IPS-NIHi11 (cell line): Measurements from ENCODE around the gene FAM131C.
"Not testable (repeated sequence)": the region's sequence is repeated elsewhere in the genome, so short reads cannot be mapped to it uniquely, and the experiment has no call there.

Experiments
- DNase-seq: peaks from one replicate; pipeline ENCODE4 v3.0.0; 2012; ENCODE audit warnings: mixed read lengths, low spot score

Gene FAM131C, protein sequence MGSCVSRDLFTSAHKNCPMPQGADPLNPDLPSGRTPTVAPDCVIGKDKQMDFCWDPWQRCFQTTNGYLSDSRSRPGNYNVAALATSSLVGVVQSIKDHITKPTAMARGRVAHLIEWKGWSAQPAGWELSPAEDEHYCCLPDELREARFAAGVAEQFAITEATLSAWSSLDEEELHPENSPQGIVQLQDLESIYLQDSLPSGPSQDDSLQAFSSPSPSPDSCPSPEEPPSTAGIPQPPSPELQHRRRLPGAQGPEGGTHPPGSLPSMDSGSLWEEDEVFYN

DNA sequence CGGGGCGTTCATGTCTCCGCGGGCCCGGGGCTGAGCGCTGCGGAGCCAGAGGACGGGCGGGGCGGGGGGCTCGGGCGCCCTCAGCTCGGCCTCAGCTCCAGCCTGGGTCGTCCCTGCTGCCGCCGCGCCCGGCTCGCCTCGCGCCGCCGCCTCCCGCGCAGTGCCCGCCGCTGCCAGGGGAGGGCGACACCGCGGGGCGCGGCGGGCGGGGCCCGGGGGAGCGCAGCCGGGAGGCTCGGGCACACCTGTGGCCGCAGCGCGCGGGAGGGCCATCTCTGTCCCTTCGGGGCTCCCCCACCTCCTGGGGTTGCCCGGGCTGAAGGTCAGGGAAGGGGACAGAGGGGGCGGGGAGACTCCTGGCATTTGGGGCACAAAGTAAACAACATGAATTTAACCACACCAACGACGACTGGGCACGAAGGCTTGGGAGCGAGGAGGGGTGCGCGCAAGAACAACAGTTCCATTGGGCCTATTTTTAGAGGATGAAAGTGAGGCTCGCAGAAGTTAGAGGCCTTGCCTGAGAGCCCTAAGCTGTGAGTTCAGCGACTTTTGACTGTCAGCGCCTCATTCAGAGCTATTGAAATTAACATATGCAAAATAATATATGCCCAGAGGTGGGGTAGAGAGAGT is at the start of gene FAM131C:
FAM131C (minus strand) TSS at position 162 of the 630 bp plus-strand sequence. CDS start 209 bp downstream, outside the sequence.
- DNase-seq: peak; percentile 93

DNA sequence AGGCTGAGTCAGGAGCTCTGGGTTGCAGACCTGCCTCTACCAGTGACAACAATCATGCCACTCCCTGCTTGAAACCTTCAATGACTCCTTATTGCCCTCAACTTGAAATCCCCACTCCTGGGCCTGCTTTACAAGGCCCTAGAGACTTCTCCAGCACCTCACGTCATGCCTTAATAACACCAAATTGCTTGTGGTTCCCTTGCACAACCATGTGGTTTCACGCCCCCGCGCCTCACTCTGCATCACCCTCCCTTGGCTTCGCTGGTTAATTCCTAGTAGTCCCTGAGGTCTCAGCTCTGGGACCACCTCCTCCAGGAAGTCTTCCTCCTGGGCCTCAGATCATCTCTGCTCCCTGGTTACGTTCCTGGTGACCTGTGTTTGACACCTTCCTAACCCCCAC is 49.5 kb upstream of the FAM131C start:
- no peak for DNase-seq

DNA sequence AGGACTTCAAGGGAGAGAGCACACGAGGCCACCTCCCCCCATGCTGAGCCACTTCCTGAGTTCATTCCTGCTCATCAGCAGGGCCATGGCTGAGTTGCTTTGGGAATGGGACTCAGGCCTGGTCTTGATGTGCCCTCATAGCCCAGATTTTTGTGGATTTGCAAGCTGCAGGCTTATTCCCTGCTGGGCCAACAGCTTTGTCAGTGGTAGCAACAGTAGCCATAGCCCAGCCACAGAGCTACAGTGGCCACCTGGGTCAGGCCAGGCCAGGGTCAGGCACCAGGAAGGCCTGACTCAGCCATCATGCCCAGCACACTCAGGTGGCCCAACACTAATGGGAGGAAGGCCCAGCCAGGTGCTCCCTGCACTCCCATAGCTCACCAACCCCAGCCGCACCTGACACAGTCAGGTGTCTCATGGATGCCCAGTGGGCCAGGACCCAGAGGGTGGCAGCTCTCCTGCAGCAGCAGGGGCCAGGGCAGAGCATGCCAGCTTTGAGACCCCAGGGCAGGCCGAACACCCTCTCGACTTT is 49.0 kb upstream of the FAM131C start:
- no peak for DNase-seq

DNA sequence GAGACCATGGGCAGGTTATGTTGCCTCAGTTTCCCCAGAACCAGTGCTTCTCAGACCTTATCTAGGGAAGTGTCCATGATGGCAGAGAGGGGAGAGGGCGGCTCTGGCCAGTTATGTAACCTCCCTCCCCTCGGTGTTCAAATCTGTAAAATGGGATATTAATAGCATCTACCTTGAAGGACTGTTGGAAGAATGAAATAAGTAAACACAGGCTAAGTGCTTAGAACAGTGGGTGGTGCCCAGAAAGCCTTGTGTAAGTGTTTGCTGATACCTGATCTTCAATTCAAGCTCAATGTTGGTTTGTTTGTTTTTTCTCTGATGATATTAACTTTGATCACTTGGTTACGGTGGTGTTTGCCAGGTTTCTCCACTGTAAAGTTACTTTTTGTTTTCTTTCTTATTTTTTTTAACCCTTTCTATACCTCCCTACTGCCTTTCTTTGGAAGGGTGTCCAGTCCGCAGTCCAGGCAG is 47.5 kb upstream of the FAM131C start:
- DNase-seq: no peak

DNA sequence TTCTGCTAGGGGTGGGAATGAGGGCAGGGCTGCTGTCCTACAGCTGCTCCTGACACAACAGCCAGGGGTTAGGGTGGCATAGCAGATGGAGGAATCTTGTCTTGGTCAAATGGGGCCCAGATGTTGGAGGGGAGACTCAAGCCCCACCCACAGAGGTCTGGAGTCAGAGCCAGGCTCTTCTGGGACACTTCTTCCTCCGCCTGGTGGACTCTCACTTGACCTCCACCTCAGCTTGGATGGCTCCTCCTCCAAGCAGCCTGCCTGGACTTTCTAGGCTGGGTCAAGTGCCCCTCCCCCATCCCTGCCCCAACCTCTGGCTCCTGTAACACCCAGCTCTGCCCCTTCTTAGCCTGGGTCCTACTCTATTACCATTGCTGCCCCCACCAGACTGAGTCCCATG is 47.0 kb upstream of the FAM131C start:
- DNase-seq: no peak

DNA sequence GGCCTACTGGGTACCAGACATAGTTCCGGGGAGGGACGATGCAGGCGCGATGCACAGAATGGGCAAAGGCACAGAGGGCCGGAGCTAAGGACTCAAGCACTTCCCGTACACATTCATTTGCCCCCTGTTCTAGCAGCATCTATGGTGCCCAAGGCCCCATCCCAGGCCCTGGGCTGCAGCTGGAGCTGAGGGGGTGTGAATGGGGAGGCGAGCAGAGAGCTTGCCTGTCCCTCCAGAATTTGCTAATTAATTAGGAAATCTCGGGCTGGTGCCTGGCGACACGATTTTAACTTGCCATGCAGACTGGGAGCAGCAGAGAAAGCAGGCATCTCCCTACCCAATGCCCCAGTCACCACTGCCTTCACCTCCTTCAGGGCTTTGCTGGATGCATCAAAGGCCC is 46.5 kb upstream of the FAM131C start:
- no peak for DNase-seq

DNA sequence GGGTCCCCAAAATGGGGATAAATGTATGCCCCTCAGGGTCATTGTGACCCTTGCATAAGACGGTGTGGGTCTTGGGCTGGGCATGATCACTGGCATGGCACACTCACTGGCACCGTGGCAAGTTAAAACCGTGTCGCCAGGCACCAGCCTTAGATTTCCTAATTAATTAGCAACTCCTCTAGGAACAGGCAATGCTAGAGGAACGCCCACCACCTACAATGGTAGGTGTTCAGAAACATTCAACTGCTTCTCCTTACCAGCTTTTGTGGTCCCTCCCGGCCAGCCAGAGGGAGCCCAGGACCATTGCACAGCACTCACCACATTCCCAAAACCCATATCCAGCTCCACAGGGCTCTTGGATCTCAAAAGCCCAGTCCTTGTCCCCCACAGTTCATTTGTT is 46.1 kb upstream of the FAM131C start:
- DNase-seq: no peak

DNA sequence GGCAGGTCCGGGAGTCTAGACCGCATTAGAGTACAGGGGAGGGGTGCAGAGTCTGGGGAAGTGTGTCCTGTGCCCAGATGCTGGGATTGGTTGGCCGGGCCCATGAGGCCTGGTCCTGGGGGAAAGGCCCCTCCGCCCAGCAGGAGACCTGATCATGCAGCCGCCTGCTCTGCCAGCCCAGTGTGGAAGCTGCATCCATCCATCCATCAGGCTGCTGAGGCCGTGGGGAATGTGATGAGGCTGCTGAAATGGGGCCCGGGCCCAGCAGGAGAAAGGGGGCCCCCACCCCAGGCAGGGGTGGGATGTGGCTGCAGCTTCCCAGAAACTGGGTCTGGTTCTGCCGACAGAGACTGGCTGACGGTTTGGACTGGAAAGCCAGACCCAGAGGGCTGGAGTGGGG is 45.3 kb upstream of the FAM131C start:
- DNase-seq: no peak

DNA sequence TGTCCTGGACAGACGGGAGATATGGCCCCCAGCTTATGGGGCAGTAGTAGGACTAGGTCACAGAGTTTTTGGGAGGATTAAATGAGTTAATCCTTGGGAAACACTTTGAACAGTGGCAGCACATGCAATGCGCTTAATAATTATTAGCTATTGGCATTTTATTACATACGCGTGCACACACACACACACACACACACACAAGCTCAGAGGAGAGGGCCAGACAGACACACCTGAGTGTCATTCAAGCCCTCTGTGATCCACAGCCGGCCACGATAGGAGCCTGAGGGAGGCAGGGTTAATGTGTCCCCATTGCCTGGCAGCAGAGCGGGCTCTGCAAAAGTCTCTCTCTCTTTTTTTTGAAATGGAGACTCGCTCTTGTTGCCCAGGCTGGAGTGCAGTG is 44.5 kb upstream of the FAM131C start:
- no peak for DNase-seq

DNA sequence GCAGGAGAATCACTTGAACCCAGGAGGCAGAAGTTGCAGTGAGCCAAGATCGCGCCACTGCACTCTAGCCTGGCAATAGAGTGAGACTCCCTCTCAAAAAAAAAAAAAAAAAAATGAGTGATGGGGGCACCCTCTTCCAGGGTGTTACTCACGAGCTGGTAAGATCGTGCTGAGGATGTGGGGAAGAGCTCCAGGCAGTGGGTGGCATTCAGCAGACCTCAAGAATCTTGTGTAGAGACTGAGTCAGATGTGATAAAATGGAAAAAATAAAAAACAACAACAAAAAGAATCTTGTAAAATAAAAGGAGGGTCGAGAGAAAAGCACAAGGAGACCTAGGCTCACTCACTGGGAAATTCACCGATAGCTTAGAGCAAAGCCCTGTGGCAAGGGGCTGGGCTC is 43.9 kb upstream of the FAM131C start:
- DNase-seq: no peak

DNA sequence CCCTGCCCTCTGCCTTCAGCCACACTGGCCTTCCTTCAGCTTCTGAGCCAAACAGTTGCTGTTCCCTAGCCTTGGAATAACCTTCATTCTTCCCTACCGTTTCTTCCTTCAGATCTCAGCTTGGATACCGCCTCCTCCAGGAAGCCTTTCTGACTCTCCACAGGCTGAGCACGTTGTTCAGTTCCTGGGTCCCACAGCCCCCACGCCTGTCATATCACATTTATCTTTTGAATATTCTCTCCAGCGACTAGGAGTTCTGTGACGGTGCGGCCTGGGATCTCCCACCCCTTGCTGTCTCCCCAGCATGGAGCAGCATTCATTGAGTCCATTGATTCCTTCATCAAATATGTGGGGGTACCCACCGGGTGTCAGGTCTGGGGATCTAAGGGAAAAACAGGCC is 43.2 kb upstream of the FAM131C start:
- DNase-seq: no peak

DNA sequence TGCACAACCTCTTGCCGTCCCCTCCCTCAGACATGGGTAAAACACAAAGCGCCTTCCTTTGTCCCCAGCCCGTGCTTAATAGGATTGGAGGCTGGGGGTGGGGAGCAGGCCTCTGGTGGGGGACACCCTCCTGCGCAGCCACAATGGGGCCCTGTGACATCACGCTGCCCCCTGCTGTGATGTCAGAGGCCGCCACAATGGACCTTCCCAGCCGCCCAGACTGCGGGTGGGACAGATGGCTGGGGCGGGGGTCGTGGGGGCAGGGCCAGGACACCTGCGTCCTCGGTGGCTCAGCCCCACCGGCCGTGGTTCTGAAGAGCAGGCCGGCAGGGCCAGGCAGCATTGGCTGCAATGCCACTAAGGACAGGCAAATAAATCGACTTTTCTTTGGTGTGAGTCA is 42.6 kb upstream of the FAM131C start:
- peak; percentile 86 for DNase-seq

DNA sequence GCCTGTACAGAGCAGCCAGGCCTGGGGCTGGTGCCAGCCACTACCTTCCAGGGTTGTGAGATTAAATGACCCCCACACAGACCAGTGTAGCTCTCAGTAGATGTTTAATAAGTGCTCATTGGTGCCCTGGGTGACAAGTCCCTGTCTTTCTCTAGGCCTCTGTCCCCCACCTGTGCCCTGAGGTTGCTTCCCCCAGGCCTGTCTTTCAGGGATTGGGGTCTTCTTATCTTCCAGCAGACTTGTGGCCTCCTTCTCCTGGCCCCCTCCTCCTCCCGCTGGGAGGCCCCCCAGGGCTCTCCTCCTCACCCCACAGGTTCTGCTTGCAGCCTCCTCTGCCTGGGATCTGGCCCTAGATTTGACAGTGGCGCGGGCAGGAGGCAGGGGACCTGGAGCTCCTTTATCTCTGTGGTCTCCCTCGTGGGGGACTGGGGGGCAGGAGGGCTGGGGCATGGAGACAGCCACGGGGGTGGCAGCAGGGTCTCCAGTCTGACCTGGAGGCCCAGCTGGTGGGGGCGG is 42.1 kb upstream of the FAM131C start:
- no peak for DNase-seq

DNA sequence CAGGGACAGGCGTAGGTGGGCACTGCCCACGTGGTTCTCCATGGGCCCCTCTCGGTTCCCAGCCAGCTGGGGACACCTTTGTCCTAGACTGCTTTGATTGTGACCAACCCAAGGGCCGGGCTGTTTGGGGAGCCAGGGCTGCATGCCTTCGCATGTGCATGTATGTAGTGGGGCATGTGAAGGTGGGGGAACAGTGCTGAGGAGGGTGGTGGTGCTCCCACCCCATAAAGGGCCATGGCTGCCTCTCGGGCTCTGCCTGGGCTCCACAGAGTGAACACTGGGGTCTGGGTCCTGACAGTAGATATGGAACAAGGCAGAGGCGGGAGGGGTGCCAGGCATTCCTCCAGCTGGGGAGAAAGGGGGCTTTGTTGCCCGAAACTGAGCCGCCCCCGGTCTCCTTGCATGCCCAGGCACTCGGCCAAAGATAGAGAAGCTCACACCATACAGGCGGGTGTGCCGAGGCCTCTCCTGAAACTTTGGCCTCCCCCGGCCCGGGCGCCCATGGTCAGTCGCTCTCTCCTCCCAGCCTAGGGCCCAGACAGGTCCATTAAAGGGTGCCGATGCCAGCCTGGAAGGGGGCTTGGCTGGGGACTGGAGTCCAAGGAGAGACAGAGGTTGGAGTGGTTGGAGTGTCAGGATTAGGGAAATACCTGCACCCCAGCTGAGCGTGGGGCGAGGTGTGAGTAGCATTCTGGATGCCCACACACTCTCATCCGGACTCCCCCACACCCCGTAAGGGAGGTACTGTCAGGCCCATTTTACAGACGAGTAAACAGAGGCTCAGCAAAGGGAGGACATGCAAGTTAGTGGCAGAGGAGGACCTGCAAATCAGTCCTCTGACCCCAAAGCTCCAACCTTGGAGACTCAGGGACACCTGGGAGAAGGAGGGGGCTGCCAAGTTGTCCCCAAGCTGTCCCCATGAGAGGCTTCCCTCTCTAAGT is 41.3 kb upstream of the FAM131C start:
- DNase-seq: no peak

DNA sequence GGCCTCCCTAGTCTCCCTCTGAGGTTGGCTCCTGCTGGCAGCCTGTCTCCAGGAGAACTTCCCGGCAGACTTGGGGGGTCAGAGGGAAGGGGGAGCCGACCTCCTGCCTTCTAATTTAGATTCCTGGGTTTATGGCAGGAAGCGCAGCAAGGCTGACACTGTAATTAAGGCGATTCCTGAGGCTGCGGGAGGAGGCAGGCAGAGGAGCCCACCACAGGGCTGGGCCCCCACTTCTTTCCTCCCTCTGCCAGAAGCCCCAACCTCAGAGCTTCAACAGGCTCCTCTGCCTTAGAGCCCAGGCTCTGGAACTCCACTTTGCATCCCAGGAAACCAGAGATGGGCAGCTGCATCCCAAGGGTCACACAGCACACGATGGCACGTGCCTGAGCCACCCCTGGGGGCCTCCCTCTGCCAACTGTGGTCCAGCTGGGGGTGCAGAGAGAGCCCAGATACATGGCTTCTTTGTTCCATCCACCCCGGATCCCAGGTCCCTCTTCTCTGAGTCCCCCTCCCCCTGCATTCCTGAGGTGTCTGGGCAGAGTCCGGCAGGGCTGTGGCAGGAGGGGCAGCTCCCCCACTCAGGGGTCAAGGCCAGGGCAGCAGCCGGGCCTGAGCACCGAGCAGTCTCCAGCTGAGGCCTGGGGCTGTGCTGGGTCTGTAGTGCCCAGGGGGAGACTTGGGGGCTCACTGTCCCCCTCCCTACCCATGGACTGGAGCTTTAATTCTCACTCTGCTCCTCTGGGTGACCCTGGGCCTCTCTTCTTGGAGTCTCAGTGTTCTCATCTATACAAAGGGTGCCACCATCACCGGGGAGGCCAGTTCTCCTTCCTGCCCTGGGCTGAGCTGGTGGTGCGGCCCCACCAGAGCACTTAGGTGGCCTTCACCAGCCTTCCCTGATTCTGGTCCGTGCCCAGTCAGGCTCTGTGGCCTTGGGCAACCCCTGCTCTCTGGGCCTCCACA is 39.4 kb upstream of the FAM131C start:
- DNase-seq: peak; percentile 78

DNA sequence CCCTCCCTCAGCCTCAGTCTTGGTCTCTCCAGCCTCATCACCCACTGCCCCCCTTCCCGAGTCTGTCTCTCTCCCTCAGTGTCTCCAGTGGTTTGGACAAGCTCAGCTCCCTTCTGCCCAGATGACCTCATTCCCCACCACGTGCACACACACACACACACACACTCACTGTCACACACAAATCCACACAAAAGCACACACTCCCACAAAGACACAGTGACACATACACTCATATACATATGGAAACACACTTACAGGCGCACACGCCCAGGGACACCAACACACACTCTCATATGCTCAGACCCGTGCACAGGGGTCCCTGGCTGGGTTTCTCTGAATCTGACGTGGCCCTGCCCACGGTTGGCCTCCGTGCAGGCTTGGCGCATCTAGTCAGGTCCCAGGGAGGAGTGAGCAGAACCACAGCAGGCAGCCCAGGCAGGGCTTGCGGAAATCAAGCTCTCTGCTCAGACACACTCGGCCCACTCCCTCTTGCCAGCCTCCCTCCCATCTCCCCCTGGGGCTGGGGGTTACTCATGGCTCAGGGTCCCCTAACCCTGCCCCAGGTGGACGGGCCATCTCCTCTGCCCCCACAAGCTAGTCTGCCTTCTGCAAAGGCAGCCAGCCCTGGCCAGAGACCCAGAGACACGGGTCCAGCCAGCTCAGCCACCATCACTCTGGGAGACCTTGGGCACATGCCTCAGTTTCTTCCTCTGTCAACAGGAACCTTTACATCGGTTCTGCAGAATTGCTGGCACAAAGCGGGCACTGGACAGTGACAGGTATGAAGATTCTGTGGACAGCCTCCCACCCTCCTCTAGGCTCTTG is 38.5 kb upstream of the FAM131C start:
- DNase-seq: no peak

DNA sequence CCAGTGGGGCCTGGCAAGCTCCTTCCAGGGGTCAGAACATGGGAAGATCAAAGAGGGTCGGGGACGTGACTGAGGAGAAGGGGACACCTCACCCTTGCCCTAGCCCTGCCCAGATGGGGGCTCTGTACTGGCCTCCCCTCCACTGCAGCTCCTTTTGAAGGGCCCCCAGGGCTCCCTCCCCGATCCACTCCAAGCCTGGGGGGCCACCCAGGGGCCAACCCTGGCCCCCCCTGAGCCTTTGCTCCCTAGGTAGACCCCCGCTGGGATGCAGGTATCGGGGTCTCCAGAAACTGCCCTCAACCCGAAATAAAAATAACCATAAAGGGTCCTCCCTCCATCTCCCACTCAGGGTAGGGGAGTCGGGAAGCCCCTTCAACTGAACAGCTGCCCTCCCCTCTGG is 37.4 kb upstream of the FAM131C start:
- DNase-seq: no peak

DNA sequence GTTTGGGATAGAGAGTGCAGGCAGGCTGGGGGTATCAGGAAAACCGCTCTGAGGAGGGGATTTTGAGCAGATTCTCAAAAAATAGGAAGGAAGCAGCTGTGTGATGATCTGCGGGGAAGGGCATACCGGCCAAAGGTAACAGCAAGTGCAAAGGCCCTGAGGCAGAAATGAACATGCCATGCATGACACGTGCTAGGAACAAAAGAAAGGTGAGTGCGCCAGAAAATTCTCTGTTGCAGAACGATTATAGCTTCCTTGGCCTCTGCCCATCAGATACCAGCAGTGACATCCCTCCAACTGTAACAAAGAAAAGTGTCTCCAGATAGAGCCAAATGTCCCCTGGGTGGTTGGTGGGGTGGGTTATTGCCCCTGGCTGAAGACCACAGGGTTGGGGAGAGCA is 37.0 kb upstream of the FAM131C start:
- DNase-seq: no peak

DNA sequence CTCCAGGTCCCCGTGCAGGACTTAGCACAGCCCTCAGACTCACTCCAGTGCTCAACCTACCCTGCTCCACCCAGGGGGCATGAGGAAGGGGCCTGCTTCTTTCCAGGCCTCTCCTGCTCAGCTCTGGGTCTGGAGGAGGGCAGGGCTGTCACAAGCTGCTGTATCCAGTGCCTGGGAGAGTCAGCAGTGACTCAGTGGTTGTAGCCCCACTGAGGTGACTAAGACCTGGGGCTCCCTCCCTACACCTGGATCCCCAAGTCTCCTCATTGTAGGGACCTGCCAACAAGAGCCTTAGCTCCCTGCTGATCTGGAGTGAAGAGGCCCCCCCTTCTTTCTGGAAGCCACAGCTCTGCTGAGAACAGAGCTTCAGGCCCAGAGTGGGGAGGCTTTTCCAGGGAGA is 36.1 kb upstream of the FAM131C start:
- no peak for DNase-seq

DNA sequence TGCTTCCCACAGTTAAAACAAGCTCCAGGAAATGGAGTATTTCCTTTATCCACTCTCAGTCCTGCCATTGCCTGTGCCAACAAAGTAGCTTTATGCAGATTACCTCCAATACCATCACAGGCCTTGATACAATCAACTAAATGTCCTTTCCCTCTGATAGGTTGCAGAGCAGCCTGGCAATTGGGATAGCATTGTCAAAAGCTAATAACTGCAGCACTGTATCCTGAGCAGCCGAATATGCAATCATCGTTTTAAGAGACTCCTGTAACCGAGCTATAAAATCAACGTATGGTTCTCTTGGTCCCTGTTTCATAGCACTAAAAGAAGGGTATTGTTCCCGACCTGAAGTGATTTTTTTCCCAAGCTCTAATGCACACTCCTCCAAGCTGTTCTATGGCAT is 33.6 kb upstream of the FAM131C start:
- DNase-seq: not testable (repeated sequence)
